ENCODE measurements around the gene CLCF1. TPM values are rescaled to one million over a fixed set of nuclear protein-coding genes. Genes with fewer than 3 reads are reported as not detected.
A peak's percentile ranks its signal among the peaks of the same experiment; 100 is the strongest.

The CLCF1 gene
- total and polyA plus RNA-seq, 5 donors from 2014 or later, result 0.10 to 3.0 (median 0.42) TPM

- peak overlapping the region; percentile 6 to 75 (median 58) for H3K27ac Mint-ChIP-seq
Measured at GRCh38 chr11:67364169-67364568, 9.2 kb downstream of the CLCF1 start.

GRCh38 chr11:67357831-67358670 lies 15.3 kb downstream of the CLCF1 start:
- no peaks in the 10 kb centered on the region for H3K9me3 Mint-ChIP-seq
- H3K4me3 Mint-ChIP-seq, result no peak overlapping the region
- Histone ChIP-seq H3K27ac (ENCODE audit: insufficient read depth, low read length, poor library complexity, severe bottlenecking) (no peak overlapping the region), H3K9me3 (ENCODE audit: control insufficient read depth in 2 of 2, low read length in 2 of 2) (no peaks in the 10 kb centered on the region), H3K4me3 (ENCODE audit: low read depth, low read length) (no peak overlapping the region), H3K36me3 (ENCODE audit: control insufficient read depth, insufficient read depth, low read length) (no peaks in the 10 kb centered on the region), H3K4me1 (ENCODE audit: control insufficient read depth, insufficient read depth, low read length, poor library complexity, severe bottlenecking) (peaks cover 35% of the 10 kb centered on the region), H3K27me3 (ENCODE audit: control insufficient read depth, insufficient read depth, low read length) (no peaks in the 10 kb centered on the region)
- ATAC-seq (ENCODE audit: low read depth in 2 of 2) (no peak), DNase-seq (no peak)
- peaks cover 9% of the 10 kb centered on the region for H3K27me3 Mint-ChIP-seq
- peaks cover 14 to 48% (median 28%) of the 10 kb centered on the region in 4 donors for H3K4me1 Mint-ChIP-seq
- H3K27ac Mint-ChIP-seq, result peak overlapping the region in 1 of 3 donors; percentile 0
- no peaks in the 10 kb centered on the region for H3K36me3 Mint-ChIP-seq

More at GRCh38 chr11:67364169-67364568, 9.2 kb downstream of the CLCF1 start:
- no peaks in the 10 kb centered on the region for H3K27me3 ChIP-seq (ENCODE audit: control insufficient read depth, insufficient read depth, low read length)
- no peak for ATAC-seq (ENCODE audit: low read depth in 2 of 2)
- no peaks in the 10 kb centered on the region for H3K36me3 ChIP-seq (ENCODE audit: control insufficient read depth, insufficient read depth, low read length)
- H3K9me3 ChIP-seq (ENCODE audit: control insufficient read depth in 2 of 2, low read length in 2 of 2), result no peaks in the 10 kb centered on the region
- H3K4me1 Mint-ChIP-seq, result peaks cover 15 to 48% (median 32%) of the 10 kb centered on the region in 4 donors
- no peak overlapping the region for H3K27ac ChIP-seq (ENCODE audit: insufficient read depth, low read length, poor library complexity, severe bottlenecking)
- no peak for DNase-seq
- H3K27me3 Mint-ChIP-seq, result peaks cover 11% of the 10 kb centered on the region
- peaks cover 12% of the 10 kb centered on the region for H3K4me1 ChIP-seq (ENCODE audit: control insufficient read depth, insufficient read depth, low read length, poor library complexity, severe bottlenecking)
- peaks cover 7% of the 10 kb centered on the region for H3K36me3 Mint-ChIP-seq
- H3K4me3 Mint-ChIP-seq, result peak overlapping the region in 1 of 4 donors; percentile 73
- H3K9me3 Mint-ChIP-seq, result no peaks in the 10 kb centered on the region
- H3K4me3 ChIP-seq (ENCODE audit: low read depth, low read length), result no peak overlapping the region

- peak overlapping the region; percentile 15 for H3K27ac ChIP-seq (ENCODE audit: insufficient read depth, low read length, poor library complexity, severe bottlenecking)
Measured at GRCh38 chr11:67356864-67357561, 16.4 kb downstream of the CLCF1 start.

GRCh38 chr11:67356387-67356863 lies 17.0 kb downstream of the CLCF1 start:
- H3K27me3 ChIP-seq (ENCODE audit: control insufficient read depth, insufficient read depth, low read length), result no peaks in the 10 kb centered on the region
- peak overlapping the region; percentile 15 for H3K27ac ChIP-seq (ENCODE audit: insufficient read depth, low read length, poor library complexity, severe bottlenecking)
- H3K27me3 Mint-ChIP-seq, result peaks cover 9% of the 10 kb centered on the region
- no peaks in the 10 kb centered on the region for H3K36me3 ChIP-seq (ENCODE audit: control insufficient read depth, insufficient read depth, low read length)
- peak overlapping the region; percentile 53 to 87 (median 86) for H3K27ac Mint-ChIP-seq
- H3K36me3 Mint-ChIP-seq, result no peaks in the 10 kb centered on the region
- no peak for DNase-seq
- peaks cover 5 to 51% (median 33%) of the 10 kb centered on the region in 4 donors for H3K4me1 Mint-ChIP-seq
- peaks cover 51% of the 10 kb centered on the region for H3K4me1 ChIP-seq (ENCODE audit: control insufficient read depth, insufficient read depth, low read length, poor library complexity, severe bottlenecking)
- H3K4me3 ChIP-seq (ENCODE audit: low read depth, low read length), result no peak overlapping the region
- H3K9me3 Mint-ChIP-seq, result no peaks in the 10 kb centered on the region
- no peaks in the 10 kb centered on the region for H3K9me3 ChIP-seq (ENCODE audit: control insufficient read depth in 2 of 2, low read length in 2 of 2)
- peak overlapping the region; percentile 4 to 77 (median 68) for H3K4me3 Mint-ChIP-seq
- no peak for ATAC-seq (ENCODE audit: low read depth in 2 of 2)

More at GRCh38 chr11:67356864-67357561, 16.4 kb downstream of the CLCF1 start:
- no peak for ATAC-seq (ENCODE audit: low read depth in 2 of 2)
- Mint-ChIP-seq H3K27ac (peak overlapping the region; percentile 53 to 87 (median 86)), H3K4me1 (peaks cover 9 to 47% (median 30%) of the 10 kb centered on the region in 4 donors), H3K36me3 (no peaks in the 10 kb centered on the region), H3K4me3 (peak overlapping the region; percentile 4 to 77 (median 68)), H3K27me3 (peaks cover 9% of the 10 kb centered on the region), H3K9me3 (no peaks in the 10 kb centered on the region)
- H3K4me1 ChIP-seq (ENCODE audit: control insufficient read depth, insufficient read depth, low read length, poor library complexity, severe bottlenecking), result peaks cover 45% of the 10 kb centered on the region
- H3K27me3 ChIP-seq (ENCODE audit: control insufficient read depth, insufficient read depth, low read length), result no peaks in the 10 kb centered on the region
- H3K9me3 ChIP-seq (ENCODE audit: control insufficient read depth in 2 of 2, low read length in 2 of 2), result no peaks in the 10 kb centered on the region
- DNase-seq, result peak; percentile 61 to 74 (median 70)
- H3K4me3 ChIP-seq (ENCODE audit: low read depth, low read length), result no peak overlapping the region
- H3K36me3 ChIP-seq (ENCODE audit: control insufficient read depth, insufficient read depth, low read length), result no peaks in the 10 kb centered on the region

DNA sequence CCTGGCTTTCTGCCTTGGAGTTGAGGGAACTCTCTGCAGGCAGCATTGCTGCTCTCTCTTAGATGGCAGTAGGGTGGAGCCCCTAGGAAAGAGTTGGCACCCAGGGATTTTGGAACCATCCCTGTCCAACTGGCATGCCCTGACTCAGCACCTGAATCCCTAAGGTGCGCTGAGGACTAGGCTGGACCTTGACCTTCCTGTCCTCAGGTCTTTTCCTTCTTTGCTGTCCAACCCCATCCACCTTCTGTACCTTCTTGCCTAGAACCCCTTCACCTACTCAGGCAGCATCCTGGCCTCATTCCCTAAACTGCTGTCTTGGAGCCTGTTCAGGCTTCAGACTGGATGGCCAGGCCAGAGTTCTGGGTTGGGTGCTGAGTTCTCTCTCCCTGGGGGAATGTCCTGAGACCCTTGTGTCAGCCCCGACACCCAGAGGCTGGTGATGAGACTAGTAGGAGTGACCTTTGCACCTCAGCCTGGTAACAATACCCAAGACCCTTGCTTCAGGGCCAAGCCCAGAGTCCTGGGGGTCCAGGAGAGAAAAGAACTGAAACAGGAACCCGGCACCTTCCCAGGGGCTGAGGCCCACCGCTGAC lies 17.5 kb downstream of the CLCF1 start:
- ATAC-seq (ENCODE audit: low read depth in 2 of 2) (no peak), DNase-seq (no peak)
- Mint-ChIP-seq H3K9me3 (no peaks in the 10 kb centered on the region), H3K4me3 (peak overlapping the region in 2 of 4 donors; percentile 32 to 69), H3K36me3 (no peaks in the 10 kb centered on the region), H3K27ac (peak overlapping the region in 1 of 3 donors; percentile 20), H3K4me1 (peaks cover 5 to 56% (median 37%) of the 10 kb centered on the region in 4 donors), H3K27me3 (peaks cover 9% of the 10 kb centered on the region)
- H3K9me3 ChIP-seq (ENCODE audit: control insufficient read depth in 2 of 2, low read length in 2 of 2), result no peaks in the 10 kb centered on the region
- H3K27ac ChIP-seq (ENCODE audit: insufficient read depth, low read length, poor library complexity, severe bottlenecking), result no peak overlapping the region
- no peaks in the 10 kb centered on the region for H3K36me3 ChIP-seq (ENCODE audit: control insufficient read depth, insufficient read depth, low read length)
- H3K27me3 ChIP-seq (ENCODE audit: control insufficient read depth, insufficient read depth, low read length), result no peaks in the 10 kb centered on the region
- no peak overlapping the region for H3K4me3 ChIP-seq (ENCODE audit: low read depth, low read length)
- peaks cover 56% of the 10 kb centered on the region for H3K4me1 ChIP-seq (ENCODE audit: control insufficient read depth, insufficient read depth, low read length, poor library complexity, severe bottlenecking)

GRCh38 chr11:67355023-67355793 lies 18.2 kb downstream of the CLCF1 start:
- no peak for DNase-seq
- H3K9me3 Mint-ChIP-seq, result no peaks in the 10 kb centered on the region
- Histone ChIP-seq H3K4me3 (ENCODE audit: low read depth, low read length) (no peak overlapping the region), H3K4me1 (ENCODE audit: control insufficient read depth, insufficient read depth, low read length, poor library complexity, severe bottlenecking) (peaks cover 58% of the 10 kb centered on the region), H3K27ac (ENCODE audit: insufficient read depth, low read length, poor library complexity, severe bottlenecking) (peak overlapping the region; percentile 98), H3K36me3 (ENCODE audit: control insufficient read depth, insufficient read depth, low read length) (no peaks in the 10 kb centered on the region), H3K9me3 (ENCODE audit: control insufficient read depth in 2 of 2, low read length in 2 of 2) (no peaks in the 10 kb centered on the region), H3K27me3 (ENCODE audit: control insufficient read depth, insufficient read depth, low read length) (no peaks in the 10 kb centered on the region)
- peaks cover 9% of the 10 kb centered on the region for H3K27me3 Mint-ChIP-seq
- H3K36me3 Mint-ChIP-seq, result no peaks in the 10 kb centered on the region
- H3K4me1 Mint-ChIP-seq, result peaks cover 5 to 59% (median 38%) of the 10 kb centered on the region in 4 donors
- peak overlapping the region in 2 of 4 donors; percentile 32 to 69 for H3K4me3 Mint-ChIP-seq
- peak overlapping the region in 2 of 3 donors; percentile 97 to 98 for H3K27ac Mint-ChIP-seq
- ATAC-seq (ENCODE audit: low read depth in 2 of 2), result no peak
